Smooth muscle cell (in vitro differentiated cells): ENCODE measurements around the gene IER5. TPM values are rescaled to one million over a fixed set of nuclear protein-coding genes. Genes with fewer than 3 reads are reported as not detected.

Source experiments
- DNase-seq: peaks from one replicate; lab custom pipeline; 2025; ENCODE audit not compliant: unreplicated experiment; lab: John Stamatoyannopoulos, UW
- H2AFZ ChIP-seq: fragments of 200-600 bp; sonication (generic); 2 replicates; pipeline ENCODE4 v1.6.0; 2016; ENCODE audit warnings: antibody characterized with exemption, low read depth, mild to moderate bottlenecking
- H3F3A ChIP-seq: fragments of 200-600 bp; sonication (generic); 2 replicates; pipeline ENCODE4 v1.6.0; 2017; ENCODE audit warnings: antibody characterized with exemption, low read depth
- H3K27ac ChIP-seq: fragments of 200-600 bp; sonication (generic); 2 replicates; pipeline ENCODE4 v1.5.1; 2016; ENCODE audit warnings: low read depth, mild to moderate bottlenecking
- H3K27me3 ChIP-seq: fragments of 200-600 bp; sonication (generic); 2 replicates; pipeline ENCODE4 v1.6.1; 2016; ENCODE audit warnings: low read depth, mild to moderate bottlenecking
- H3K36me3 ChIP-seq: fragments of 200-600 bp; sonication (generic); 2 replicates; pipeline ENCODE4 v1.5.1; 2016; ENCODE audit warnings: low read depth
- H3K4me1 ChIP-seq: fragments of 200-600 bp; sonication (generic); 2 replicates; pipeline ENCODE4 v1.5.1; 2016; ENCODE audit warnings: low read depth
- H3K4me2 ChIP-seq: fragments of 200-600 bp; sonication (generic); 2 replicates; pipeline ENCODE4 v1.6.0; 2016; ENCODE audit warnings: mild to moderate bottlenecking
- H3K4me3 ChIP-seq: fragments of 200-600 bp; sonication (generic); 2 replicates; pipeline ENCODE4 v1.5.1; 2016; ENCODE audit warnings: mild to moderate bottlenecking
- H3K79me2 ChIP-seq: fragments of 200-600 bp; sonication (generic); 2 replicates; pipeline ENCODE4 v1.6.0; 2016; ENCODE audit warnings: low read depth, mild to moderate bottlenecking
- H3K9ac ChIP-seq: fragments of 200-600 bp; sonication (generic); 2 replicates; pipeline ENCODE4 v1.6.0; 2016; ENCODE audit warnings: low read depth
- H3K9me3 ChIP-seq: fragments of 200-600 bp; sonication (generic); replicated peaks from 2 replicates; pipeline ENCODE4 v1.5.1; 2016; ENCODE audit warnings: low read depth
- H4K20me1 ChIP-seq: fragments of 200-600 bp; sonication (generic); 2 replicates; pipeline ENCODE4 v1.6.0; 2016; ENCODE audit warnings: low read depth
- CTCF ChIP-seq: fragments of 200-600 bp; sonication (generic); IDR thresholded peaks from 2 replicates; pipeline ENCODE4 v1.5.1; 2017; ENCODE audit warnings: borderline replicate concordance, mild to moderate bottlenecking, antibody characterized with exemption; ENCODE audit not compliant: insufficient read depth, poor library complexity, severe bottlenecking
- WGBS: methylation state at CpG from one replicate; pipeline ENCODE4 v1.1.7; 2016; ENCODE audit warnings: low lambda C conversion rate; 5-methylcytosine and 5-hydroxymethylcytosine counted together
- polyA plus RNA-seq: library from polyadenylated mRNA; unstranded; fragments of >200 nt; fragmentation: Nextera tagmentation; extraction: Ambion mirVana; gene quantifications from 2 replicates; pipeline ENCODE4 v1.2.1, GENCODE V29; 2016
- total RNA-seq: library from RNA; depleted of rRNA; stranded (reverse); fragments of >200 nt; gene quantifications from 2 replicates; pipeline ENCODE4 v1.2.3, GENCODE V29; 2014

IER5 gene
- total and polyA plus RNA-seq, 2 experiments from 2014 or later = 35.1 to 39.9 TPM

DNA sequence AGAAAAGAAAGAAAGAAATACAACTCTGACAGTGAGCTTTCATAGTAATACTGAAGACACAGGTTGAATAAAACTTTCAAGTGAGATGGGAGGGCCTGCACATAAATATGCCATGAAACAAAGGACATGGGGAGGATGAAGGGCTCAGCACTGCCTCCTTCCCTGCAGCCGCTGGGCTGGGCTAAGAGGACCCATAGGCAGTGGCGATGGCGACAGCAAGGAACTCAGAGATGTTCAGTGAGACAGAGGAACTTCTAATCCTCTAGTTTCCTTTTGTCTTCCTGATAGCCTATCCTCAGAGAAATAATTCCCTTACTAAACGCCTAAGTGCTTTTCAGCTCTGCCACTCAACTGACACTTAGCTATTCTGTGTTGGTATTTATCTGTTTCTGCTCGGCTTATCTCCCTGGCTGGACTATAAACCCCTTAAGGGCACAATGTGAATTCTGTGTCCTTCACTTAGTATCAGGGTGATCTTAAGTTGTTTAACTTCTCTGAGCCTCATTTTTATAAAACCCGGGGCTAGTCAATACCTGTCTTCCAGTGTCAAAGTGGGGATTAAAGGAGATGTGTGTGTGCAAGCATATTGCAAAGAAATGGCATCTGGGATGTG, 24.4 kb upstream of the IER5 start:
- Histone ChIP-seq H4K20me1 (no peaks in the 10 kb centered on the region), H3F3A (no peaks in the 10 kb centered on the region), H3K79me2 (no peaks in the 10 kb centered on the region), H3K27me3 (no peaks in the 10 kb centered on the region), H3K4me3 (no peak overlapping the region), H3K9me3 (no peaks in the 10 kb centered on the region), H2AFZ (peak overlapping the region; percentile 59), H3K9ac (no peak overlapping the region), H3K27ac (no peak overlapping the region), H3K4me1 (peaks cover 5% of the 10 kb centered on the region), H3K36me3 (no peaks in the 10 kb centered on the region), H3K4me2 (peak overlapping the region; percentile 28)
- TF ChIP-seq CTCF = no peak
- 9% methylated on average over 6 of the region's 6 CpGs for WGBS
- DNase-seq = no peak

- DNase-seq = no peak
- H3K36me3 ChIP-seq = no peaks in the 10 kb centered on the region
- no peaks in the 10 kb centered on the region for H3K79me2 ChIP-seq
- WGBS = 84% methylated on average over 1 of the region's 1 CpG
- no peaks in the 10 kb centered on the region for H3K9me3 ChIP-seq
- H3K27ac ChIP-seq = no peak overlapping the region
- no peaks in the 10 kb centered on the region for H3K27me3 ChIP-seq
- H3K4me2 ChIP-seq = no peak overlapping the region
- no peaks in the 10 kb centered on the region for H3F3A ChIP-seq
- no peak overlapping the region for H3K9ac ChIP-seq
- H4K20me1 ChIP-seq = no peaks in the 10 kb centered on the region
- H2AFZ ChIP-seq = peak overlapping the region; percentile 59
- TF ChIP-seq CTCF = no peak
- peaks cover 5% of the 10 kb centered on the region for H3K4me1 ChIP-seq
- no peak overlapping the region for H3K4me3 ChIP-seq
These were observed 23.8 kb upstream of the IER5 start for GRCh38 chr1:181064702-181065101.

- peaks cover 2% of the 10 kb centered on the region for H3F3A ChIP-seq
- WGBS = 52% methylated on average over 10 of the region's 10 CpGs
- H3K4me2 ChIP-seq = no peak overlapping the region
- peaks cover 11% of the 10 kb centered on the region for H3K4me1 ChIP-seq
- no peak for DNase-seq
- no peaks in the 10 kb centered on the region for H3K9me3 ChIP-seq
- H3K4me3 ChIP-seq = no peak overlapping the region
- no peak for TF ChIP-seq CTCF
- H4K20me1 ChIP-seq = no peaks in the 10 kb centered on the region
- H3K36me3 ChIP-seq = no peaks in the 10 kb centered on the region
- H2AFZ ChIP-seq = no peak overlapping the region
- no peak overlapping the region for H3K9ac ChIP-seq
- H3K27ac ChIP-seq = no peak overlapping the region
- H3K27me3 ChIP-seq = no peaks in the 10 kb centered on the region
- H3K79me2 ChIP-seq = no peaks in the 10 kb centered on the region
These were observed 14.9 kb upstream of the IER5 start for GRCh38 chr1:181073638-181074037.

GRCh38 chr1:181075766-181076350, 12.6 kb upstream of the IER5 start:
- H3K36me3 ChIP-seq = no peaks in the 10 kb centered on the region
- no peak overlapping the region for H3K4me3 ChIP-seq
- TF ChIP-seq CTCF = no peak
- no peaks in the 10 kb centered on the region for H4K20me1 ChIP-seq
- no peak overlapping the region for H3K27ac ChIP-seq
- H3F3A ChIP-seq = peaks cover 4% of the 10 kb centered on the region
- H3K9ac ChIP-seq = no peak overlapping the region
- no peak overlapping the region for H2AFZ ChIP-seq
- peaks cover 11% of the 10 kb centered on the region for H3K4me1 ChIP-seq
- H3K4me2 ChIP-seq = no peak overlapping the region
- no peaks in the 10 kb centered on the region for H3K27me3 ChIP-seq
- no peak for DNase-seq
- 82% methylated on average over 5 of the region's 5 CpGs for WGBS
- no peaks in the 10 kb centered on the region for H3K79me2 ChIP-seq
- no peaks in the 10 kb centered on the region for H3K9me3 ChIP-seq
